Activated naive CD8-positive, alpha-beta T cell treated with anti-CD3 and anti-CD28 coated beads, Interleukin-2, amount 50 U/mL, for 16 hours (primary cell): Measurements from ENCODE around the gene NF1.
"Not testable (repeated sequence)": the region's sequence is repeated elsewhere in the genome, so short reads cannot be mapped to it uniquely, and the experiment has no call there.

Source experiments
- DNase-seq: peaks from one replicate; pipeline ENCODE4 v3.0.0-alpha.2; 2020; ENCODE audit warnings: low read depth, low spot score

Gene NF1

GRCh38 chr17:31078290-31078689 is 16.5 kb upstream of the NF1 start:
- no peak for DNase-seq

DNA sequence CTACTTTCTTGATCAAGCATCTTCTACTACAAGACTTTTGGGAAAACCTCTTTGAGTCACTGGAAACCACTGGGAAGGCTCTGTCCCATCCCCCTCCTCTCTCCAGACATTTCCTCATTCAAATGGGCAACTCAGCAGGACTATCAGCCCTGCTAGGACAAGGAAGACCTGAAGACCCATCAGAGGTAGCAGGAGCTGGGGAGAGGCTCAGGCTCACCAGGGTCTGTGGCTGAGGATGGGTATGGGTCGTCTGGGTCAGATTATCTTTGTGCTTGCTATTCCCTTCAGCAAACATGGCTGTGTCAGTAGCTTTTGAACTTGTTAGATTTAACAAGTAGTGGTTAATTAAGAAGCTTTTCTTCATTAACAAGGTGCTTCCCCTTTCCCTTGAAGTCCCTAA is 15.0 kb upstream of the NF1 start:
- DNase-seq, result no peak

GRCh38 chr17:31085563-31085962 is 9.2 kb upstream of the NF1 start:
- DNase-seq, result no peak

DNA sequence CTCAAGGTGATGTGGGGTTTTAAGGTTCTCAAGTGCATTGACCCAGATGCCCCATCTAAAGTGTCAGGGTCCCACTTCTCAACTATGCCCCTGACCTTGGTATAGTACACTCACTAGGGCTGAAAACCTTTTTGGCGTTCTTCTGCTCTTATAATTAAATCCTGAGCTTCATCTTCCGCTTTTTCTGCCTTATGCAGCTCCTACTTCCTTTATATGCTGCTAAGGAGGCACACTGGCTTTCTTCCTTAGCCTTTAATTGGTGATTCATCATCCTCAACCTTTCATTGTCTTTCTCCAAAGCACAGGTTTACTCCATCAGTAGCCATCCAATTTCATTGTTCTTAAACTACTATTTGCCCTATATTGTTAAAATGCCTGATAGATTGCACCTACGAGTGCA is 5.3 kb upstream of the NF1 start:
- no peak for DNase-seq

- DNase-seq, result not testable (repeated sequence)
Measured at GRCh38 chr17:31090650-31091049, 4.1 kb upstream of the NF1 start.

DNA sequence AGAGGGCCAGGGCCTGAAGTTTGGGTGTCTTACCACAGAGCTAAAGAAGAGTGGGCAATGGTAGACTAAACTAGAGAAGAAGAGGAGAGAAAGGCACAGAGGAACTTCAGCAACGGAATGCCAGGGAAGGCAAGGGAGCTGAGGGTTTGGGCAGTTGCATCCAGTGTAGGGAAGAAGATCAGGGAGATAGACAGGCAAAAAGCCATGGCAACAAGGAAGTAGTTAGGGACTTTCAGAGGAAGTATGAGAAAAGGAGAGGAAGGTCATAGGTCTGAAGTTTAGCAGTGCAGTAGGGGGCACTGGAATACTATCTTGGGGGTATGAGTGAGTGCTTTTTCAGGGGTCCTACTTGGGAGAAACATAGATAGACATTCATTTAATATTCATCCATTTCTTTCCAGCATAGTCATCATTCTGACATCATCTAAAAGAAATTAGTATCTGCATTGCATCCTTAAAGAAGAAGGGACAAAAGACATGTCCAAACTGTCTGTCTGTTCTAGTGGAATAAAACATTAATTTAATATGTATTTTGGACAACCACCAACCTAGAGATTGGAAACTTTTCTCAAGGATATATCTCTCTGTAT is 2.2 kb upstream of the NF1 start:
- no peak for DNase-seq

DNA sequence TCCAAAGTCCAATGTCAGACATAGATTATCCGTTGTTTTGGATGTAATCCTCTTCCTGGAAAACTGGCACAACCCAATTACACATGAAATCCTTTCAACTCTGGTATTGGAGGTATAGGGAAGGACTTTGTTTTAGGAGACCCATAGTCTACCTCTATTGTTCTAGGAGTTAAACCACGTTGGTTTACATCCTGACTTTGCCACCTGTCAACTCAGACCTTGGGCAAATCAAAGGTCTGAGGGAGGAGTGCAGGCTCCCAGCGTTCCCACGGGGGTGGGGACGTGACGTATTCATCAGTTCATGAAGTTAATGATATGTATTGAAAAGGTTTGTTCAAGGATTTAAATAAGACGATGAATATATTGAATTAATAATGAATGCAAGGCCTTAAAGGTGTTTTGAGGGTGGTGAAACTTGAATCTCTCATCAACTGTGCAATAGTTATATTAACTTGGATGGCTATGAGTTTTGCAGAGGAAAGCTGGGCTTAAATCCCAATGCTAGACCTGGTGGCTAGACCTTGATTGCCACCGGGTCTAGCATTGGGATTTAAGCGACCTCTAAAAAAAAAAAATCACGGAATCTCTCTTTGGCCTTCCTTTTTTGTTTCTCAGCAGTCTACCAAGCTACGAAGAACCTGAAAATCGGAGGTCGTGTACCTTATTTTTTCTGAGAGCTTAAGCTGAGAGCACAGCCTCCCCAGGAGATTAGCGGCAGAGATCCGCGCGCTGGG is 744 bp upstream of the NF1 start:
- no peak for DNase-seq

DNA sequence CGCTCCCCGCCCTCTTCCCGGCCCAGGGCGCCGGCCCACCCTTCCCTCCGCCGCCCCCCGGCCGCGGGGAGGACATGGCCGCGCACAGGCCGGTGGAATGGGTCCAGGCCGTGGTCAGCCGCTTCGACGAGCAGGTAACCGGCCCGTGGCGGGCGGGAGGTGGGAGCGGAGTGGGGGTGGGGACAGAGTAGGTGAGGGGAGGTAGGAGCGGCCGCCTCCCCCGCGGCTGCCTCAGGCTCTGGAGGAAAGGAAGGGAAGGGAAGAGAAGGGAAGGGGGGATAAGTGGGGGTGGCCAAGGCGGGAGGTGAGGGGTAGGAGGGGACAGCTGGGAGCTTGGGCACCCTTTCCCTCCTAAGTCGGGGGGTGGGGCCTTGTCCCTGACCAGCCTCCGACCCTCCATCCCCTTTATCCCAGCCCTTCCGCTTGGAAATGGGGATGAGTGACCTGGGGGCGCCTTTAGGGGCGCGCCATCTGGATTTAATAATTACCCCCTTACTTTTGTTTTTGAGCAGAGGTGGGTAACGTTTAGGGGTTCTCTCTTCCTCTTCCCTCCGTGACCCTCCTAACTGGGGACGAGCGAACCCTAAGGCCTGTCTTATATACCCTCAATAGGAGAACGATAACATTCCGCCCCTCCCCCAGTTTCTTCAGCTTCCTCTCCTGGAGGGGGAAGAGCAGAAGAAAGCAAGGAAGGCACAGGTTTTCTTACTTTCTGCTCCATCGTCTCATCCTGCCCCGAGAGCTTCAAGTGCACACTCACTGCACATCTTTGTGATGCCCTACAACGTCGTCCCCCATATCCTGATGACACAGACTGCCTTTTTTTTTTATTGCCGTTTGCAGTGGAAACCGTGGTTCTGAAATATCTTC is 694 bp downstream of the NF1 start:
- no peak for DNase-seq

DNA sequence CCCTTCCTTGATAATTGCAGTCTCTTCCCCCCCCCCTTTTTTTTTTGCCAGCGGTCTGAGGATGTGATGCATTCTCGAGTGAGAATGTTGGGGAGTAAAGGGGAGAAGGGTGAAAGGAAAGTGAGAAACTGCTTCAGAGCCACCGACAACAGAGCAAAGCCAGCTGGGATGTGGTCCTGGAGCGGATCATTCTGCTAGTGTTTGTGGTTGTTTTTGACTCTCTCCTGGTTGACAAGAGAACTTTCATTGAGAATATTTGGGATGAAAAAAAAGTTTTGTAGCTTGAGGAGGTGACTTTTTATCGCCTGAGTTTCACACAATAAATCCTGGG is 1.3 kb downstream of the NF1 start:
- no peak for DNase-seq

- no peak for DNase-seq
Measured at GRCh38 chr17:31099016-31099415, 4.2 kb downstream of the NF1 start.

DNA sequence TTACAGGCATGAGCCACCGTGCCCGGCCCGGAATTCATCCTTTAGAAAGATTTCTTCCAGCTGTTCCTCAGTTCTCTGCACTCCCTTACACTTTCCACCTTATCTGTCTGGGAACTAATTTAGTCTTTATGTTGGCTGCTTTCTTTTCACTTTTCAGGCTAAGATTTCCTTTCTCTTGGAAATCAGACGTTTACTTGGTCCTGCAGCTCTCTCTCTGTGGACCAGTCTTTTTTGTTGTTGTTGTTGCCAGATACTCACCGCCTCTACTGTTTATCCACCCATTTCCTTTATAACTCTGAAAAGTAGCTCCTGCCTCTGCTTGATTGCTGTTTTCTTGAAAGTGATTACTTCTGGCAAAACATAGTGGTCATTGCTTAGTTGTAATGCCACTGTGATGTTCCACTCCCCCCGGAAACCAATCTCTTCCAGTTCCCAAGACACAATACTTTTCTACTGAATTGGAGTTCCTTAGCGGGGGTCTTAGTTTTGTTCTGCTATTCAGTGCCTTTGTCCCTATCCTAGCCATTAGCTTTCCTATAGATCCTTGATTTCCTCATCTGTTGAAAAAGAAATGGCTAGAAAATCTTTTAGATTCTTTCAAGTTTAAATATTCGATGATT is 6.2 kb downstream of the NF1 start:
- DNase-seq, result no peak

DNA sequence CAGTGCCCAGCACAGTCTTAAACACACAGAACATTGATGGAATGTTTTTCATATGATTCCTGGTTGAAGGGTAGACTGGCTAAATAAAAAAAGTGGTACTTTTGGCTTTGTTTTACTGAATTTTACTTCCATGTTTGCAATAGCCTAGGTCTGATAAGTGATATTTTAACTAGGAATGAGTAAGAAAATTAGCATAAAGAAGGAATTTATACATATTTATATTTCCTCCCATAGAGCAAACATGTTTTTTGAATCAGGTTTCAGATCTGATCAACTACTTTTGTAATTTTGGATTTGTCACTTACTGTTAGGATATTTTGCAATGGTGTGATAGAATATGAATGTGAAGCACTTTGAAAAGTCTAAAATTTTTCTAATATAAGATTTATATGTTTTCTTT is 7.2 kb downstream of the NF1 start:
- DNase-seq, result no peak

DNA sequence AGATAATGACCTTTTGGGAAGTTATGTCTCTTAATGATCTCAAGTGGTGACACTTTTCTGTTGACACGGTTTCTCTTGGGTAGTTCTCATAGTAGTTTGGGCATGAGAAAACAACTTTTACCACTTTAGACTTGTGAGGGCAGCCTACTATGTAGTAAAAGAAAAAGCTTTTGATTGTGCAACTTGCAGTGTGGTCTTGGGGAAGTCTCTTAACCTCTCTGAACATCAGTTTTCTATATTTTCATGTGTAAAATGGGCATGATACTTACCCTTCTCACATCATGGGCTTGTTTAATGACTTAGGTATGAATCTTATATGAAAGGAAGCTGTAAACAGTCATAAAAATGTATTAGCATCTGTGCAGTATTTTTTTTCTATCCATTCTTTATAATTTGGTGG is 11.2 kb downstream of the NF1 start:
- no peak for DNase-seq

DNA sequence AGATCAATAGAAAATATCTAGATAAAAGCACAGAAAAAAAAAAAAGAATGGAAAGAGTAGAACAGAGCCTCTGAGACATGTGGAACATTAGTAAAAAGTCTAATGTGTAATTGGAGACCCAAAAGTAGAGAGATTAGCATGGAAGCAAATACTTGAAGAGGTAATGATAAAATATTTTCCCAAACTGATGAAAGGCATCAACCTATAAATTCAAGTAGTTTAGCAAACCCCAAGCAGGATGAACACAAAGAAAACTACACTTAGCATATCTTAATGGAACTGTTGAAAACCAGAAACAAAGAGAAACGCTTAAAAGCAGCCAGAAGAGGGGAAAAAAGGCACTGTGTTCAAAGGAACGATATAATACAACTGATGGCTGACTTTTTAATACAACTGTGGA is 16.4 kb downstream of the NF1 start:
- DNase-seq, result no peak

- DNase-seq, result no peak
Measured at GRCh38 chr17:31112001-31112661, 17.4 kb downstream of the NF1 start.

DNA sequence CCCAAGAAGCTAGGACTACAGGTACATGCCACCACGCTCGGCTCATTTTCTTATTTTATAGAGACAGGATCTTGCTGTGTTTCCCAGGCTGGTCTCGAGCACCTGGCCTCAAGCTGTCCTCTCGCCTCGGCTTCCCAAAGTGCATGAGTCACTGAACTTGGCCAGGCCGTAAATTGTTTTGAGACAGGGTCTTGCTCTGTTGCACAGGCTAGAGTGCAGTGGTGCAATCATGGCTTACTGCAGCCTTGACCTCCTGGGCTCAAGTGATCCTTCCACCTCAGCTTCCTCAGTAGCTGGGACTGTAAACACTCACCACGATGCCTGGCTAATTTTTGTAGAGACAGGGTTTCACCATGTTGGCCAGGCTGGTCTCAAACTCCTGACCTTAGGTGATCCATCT is 18.6 kb downstream of the NF1 start:
- DNase-seq, result not testable (repeated sequence)

- DNase-seq, result no peak
Measured at GRCh38 chr17:31113939-31114338, 19.2 kb downstream of the NF1 start.

DNA sequence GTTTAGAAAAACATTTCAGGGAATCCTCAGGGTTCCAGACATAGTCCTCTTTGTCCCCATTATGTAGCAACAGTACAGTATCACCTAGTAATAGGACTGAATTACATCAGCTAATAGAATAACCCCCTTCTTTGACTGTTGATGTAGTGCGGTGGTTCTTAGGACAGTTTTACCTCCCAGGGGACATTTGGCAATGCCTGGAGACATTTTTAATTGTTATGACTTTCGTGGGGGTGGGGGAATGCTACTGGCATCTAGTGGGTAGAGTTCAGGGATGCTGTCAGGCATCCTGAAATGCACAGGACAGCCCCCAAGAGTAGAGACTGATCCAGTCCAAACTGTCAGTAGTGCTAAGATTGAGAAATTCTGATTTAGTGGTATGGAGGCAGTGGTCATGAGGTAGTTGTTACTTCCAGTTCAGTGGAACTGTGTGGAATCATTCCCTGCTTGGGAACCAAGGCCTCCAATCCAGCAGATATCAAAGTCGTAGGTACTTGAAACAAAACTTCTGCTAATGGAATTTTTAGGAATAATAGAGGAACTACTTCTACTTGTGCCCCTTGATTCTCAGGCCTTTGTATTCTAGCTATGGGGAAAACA is 20.3 kb downstream of the NF1 start:
- no peak for DNase-seq

- DNase-seq, result no peak
Measured at GRCh38 chr17:31116167-31116566, 21.4 kb downstream of the NF1 start.

DNA sequence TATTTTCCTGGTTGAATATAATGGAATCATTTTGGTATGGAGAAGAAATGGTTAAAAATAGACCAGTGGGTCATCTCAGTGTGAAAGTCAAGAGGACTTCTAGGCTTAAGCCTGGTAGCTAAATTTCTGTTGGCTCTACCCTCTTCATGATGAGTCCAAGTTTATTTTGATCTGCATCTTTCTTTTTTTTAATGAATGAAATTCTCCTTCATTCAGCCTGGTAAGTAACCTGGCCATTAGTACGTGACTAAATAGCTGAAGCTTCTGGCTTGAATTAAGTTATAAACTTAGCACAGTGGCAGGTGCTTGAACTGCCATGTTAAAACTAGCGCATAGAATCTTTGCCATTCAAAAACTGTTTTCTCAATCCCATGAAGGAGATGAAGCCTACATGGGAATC is 28.0 kb downstream of the NF1 start:
- DNase-seq, result no peak

- DNase-seq, result no peak
Measured at GRCh38 chr17:31126318-31126717, 31.5 kb downstream of the NF1 start.

- DNase-seq, result no peak
Measured at GRCh38 chr17:31128241-31128640, 33.5 kb downstream of the NF1 start.
